ENCODE data around the gene NCCRP1. TPM values are rescaled to one million over a fixed set of nuclear protein-coding genes. Genes with fewer than 3 reads are reported as not detected.
"Not testable (repeated sequence)": the region's sequence is repeated elsewhere in the genome, so short reads cannot be mapped to it uniquely, and the experiment has no call there.

NCCRP1 gene
- total RNA-seq, 4 donors from 2014 or later, result 0.13 to 13.7 (median 2.3) TPM

- H3K36me3 ChIP-seq, result no peaks in the 10 kb centered on the region
- H3K27ac ChIP-seq, result no peak overlapping the region
- 43 to 59% methylated on average over 6 to 9 of the region's 22 CpGs for WGBS, 2 donors (ENCODE audit: low coverage in 1 of 2)
- H3K9me3 ChIP-seq, result no peaks in the 10 kb centered on the region
- H3K27me3 ChIP-seq, result peaks cover 65% of the 10 kb centered on the region
- no peak for TF ChIP-seq POLR2A (IDR thresholded peaks at IDR 0.05)
- TF ChIP-seq CTCF (IDR thresholded peaks at IDR 0.05), result no peak
- TF ChIP-seq EP300 (IDR thresholded peaks at IDR 0.05), result no peak
- no peak for TF ChIP-seq POLR2AphosphoS5 (IDR thresholded peaks at IDR 0.05)
- ATAC-seq, result no peak
- H3K4me3 ChIP-seq, result no peak overlapping the region
- H3K4me1 ChIP-seq, result no peaks in the 10 kb centered on the region
These were observed 40.7 kb downstream of the NCCRP1 start for GRCh38 chr19:39237200-39238184.

- Histone ChIP-seq H3K27me3 (peaks cover 62% of the 10 kb centered on the region), H3K4me1 (no peaks in the 10 kb centered on the region), H3K36me3 (no peaks in the 10 kb centered on the region), H3K9me3 (no peaks in the 10 kb centered on the region), H3K4me3 (no peak overlapping the region), H3K27ac (no peak overlapping the region)
- no peak for ATAC-seq
- TF ChIP-seq POLR2A (IDR thresholded peaks at IDR 0.05), result no peak
- TF ChIP-seq EP300 (IDR thresholded peaks at IDR 0.05), result no peak
- TF ChIP-seq CTCF (IDR thresholded peaks at IDR 0.05), result no peak
- no peak for TF ChIP-seq POLR2AphosphoS5 (IDR thresholded peaks at IDR 0.05)
- 77 to 83% methylated on average over 1 to 6 of the region's 6 CpGs for WGBS, 2 donors (ENCODE audit: low coverage in 1 of 2)
These were observed 41.4 kb downstream of the NCCRP1 start for GRCh38 chr19:39238209-39238608.

GRCh38 chr19:39238944-39239343 is 42.2 kb downstream of the NCCRP1 start:
- Histone ChIP-seq H3K4me1 (no peaks in the 10 kb centered on the region), H3K9me3 (no peaks in the 10 kb centered on the region), H3K36me3 (no peaks in the 10 kb centered on the region), H3K27me3 (peaks cover 62% of the 10 kb centered on the region), H3K27ac (no peak overlapping the region), H3K4me3 (no peak overlapping the region)
- 59 to 72% methylated on average over 3 to 6 of the region's 6 CpGs for WGBS, 2 donors (ENCODE audit: low coverage in 1 of 2)
- TF ChIP-seq POLR2A (IDR thresholded peaks at IDR 0.05) (no peak), POLR2AphosphoS5 (IDR thresholded peaks at IDR 0.05) (no peak), CTCF (IDR thresholded peaks at IDR 0.05) (no peak), EP300 (IDR thresholded peaks at IDR 0.05) (no peak)
- no peak for ATAC-seq

- Histone ChIP-seq H3K4me1 (no peaks in the 10 kb centered on the region), H3K36me3 (no peaks in the 10 kb centered on the region), H3K27me3 (peaks cover 64% of the 10 kb centered on the region), H3K4me3 (no peak overlapping the region), H3K27ac (no peak overlapping the region), H3K9me3 (no peaks in the 10 kb centered on the region)
- no peak for ATAC-seq
- WGBS, 2 donors (ENCODE audit: low coverage in 1 of 2), result 89 to 97% methylated on average over 6 to 7 of the region's 7 CpGs
- TF ChIP-seq POLR2A (IDR thresholded peaks at IDR 0.05) (no peak), POLR2AphosphoS5 (IDR thresholded peaks at IDR 0.05) (no peak), CTCF (IDR thresholded peaks at IDR 0.05) (no peak), EP300 (IDR thresholded peaks at IDR 0.05) (no peak)
These were observed 43.7 kb downstream of the NCCRP1 start for GRCh38 chr19:39240421-39240820.

GRCh38 chr19:39243741-39244140 is 47.0 kb downstream of the NCCRP1 start:
- H3K4me1 ChIP-seq, result peaks cover 0 to 15% (median 6%) of the 10 kb centered on the region in 3 donors

GRCh38 chr19:39244410-39245100 is 47.8 kb downstream of the NCCRP1 start, which contains the start of gene IFNL3:
TSS of gene IFNL3 (minus strand) at chr19:39245006. CDS start at chr19:39244967, 39 bp downstream.
- 80% methylated on average over 3 of the region's 12 CpGs; no CpG with 5 or more reads in 1 of the 2 donors for WGBS, 2 donors (ENCODE audit: low coverage in 1 of 2)
- peaks cover 68% of the 10 kb centered on the region for H3K27me3 ChIP-seq
- not testable (repeated sequence) for ATAC-seq

More at GRCh38 chr19:39243741-39244140, 47.0 kb downstream of the NCCRP1 start:
- not testable (repeated sequence) for H3K36me3 ChIP-seq, H3K27ac ChIP-seq, H3K4me3 ChIP-seq, H3K9me3 ChIP-seq, ATAC-seq
- no CpG with 5 or more reads among the region's 13 CpGs for WGBS, 2 donors (ENCODE audit: low coverage in 1 of 2)
- H3K27me3 ChIP-seq, result peaks cover 60% of the 10 kb centered on the region

GRCh38 chr19:39245166-39245565 is 48.4 kb downstream of the NCCRP1 start:
- WGBS, 2 donors (ENCODE audit: low coverage in 1 of 2), result no CpG with 5 or more reads among the region's 1 CpG
- not testable (repeated sequence) for H3K9me3 ChIP-seq, H3K36me3 ChIP-seq, H3K27ac ChIP-seq, H3K4me3 ChIP-seq, ATAC-seq
- H3K4me1 ChIP-seq, result peaks cover 0 to 15% (median 6%) of the 10 kb centered on the region in 3 donors
- peaks cover 68% of the 10 kb centered on the region for H3K27me3 ChIP-seq

More at GRCh38 chr19:39244410-39245100, 47.8 kb downstream of the NCCRP1 start, which contains the start of gene IFNL3:
- H3K36me3 ChIP-seq, H3K27ac ChIP-seq, H3K4me3 ChIP-seq, H3K9me3 ChIP-seq: not testable (repeated sequence)
- peaks cover 0 to 15% (median 6%) of the 10 kb centered on the region in 3 donors for H3K4me1 ChIP-seq

All from gastroesophageal sphincter (tissue), 4 donors.